Osteocyte (in vitro differentiated cells): ENCODE data around the gene GTF2H2C. TPM values are rescaled to one million over a fixed set of nuclear protein-coding genes. Genes with fewer than 3 reads are reported as not detected.

ENCODE experiments used
- DNase-seq: peaks from one replicate; pipeline ENCODE4 v3.0.0; 2021; ENCODE audit warnings: mixed read lengths; ENCODE audit not compliant: unreplicated experiment; ENCODE audit errors: extremely low spot score
- H3K27ac Mint-ChIP-seq: one replicate; pipeline ENCODE4 v1.8.0; 2021; ENCODE audit warnings: mild to moderate bottlenecking, mixed read lengths; ENCODE audit not compliant: unreplicated experiment
- H3K27me3 Mint-ChIP-seq: one replicate; pipeline ENCODE4 v1.8.0; 2021; ENCODE audit warnings: mixed read lengths; ENCODE audit not compliant: unreplicated experiment
- H3K36me3 Mint-ChIP-seq: one replicate; pipeline ENCODE4 v1.8.0; 2021; ENCODE audit warnings: mixed read lengths; ENCODE audit not compliant: unreplicated experiment
- H3K4me1 Mint-ChIP-seq: one replicate; pipeline ENCODE4 v1.8.0; 2021; ENCODE audit warnings: mixed read lengths; ENCODE audit not compliant: unreplicated experiment
- H3K4me3 Mint-ChIP-seq: one replicate; pipeline ENCODE4 v1.8.0; 2021; ENCODE audit warnings: mild to moderate bottlenecking, moderate library complexity, mixed read lengths; ENCODE audit not compliant: unreplicated experiment
- H3K9me3 Mint-ChIP-seq: one replicate; pipeline ENCODE4 v1.8.0; 2021; ENCODE audit warnings: mixed read lengths; ENCODE audit not compliant: unreplicated experiment
- CTCF ChIP-seq: fragments of 200-600 bp; sonication (generic); IDR thresholded peaks from 2 replicates; pipeline ENCODE4 v1.5.0; 2021; ENCODE audit warnings: antibody characterized with exemption, mild to moderate bottlenecking, moderate library complexity
- total RNA-seq: library from RNA; stranded (reverse); gene quantifications from 2 replicates; pipeline ENCODE4 v1.2.1, GENCODE V29; 2021

GTF2H2C gene
- total RNA-seq, 1 donor from 2014 or later: 35.6 TPM

- H3K27me3 Mint-ChIP-seq: no peaks in the 10 kb centered on the region
- H3K36me3 Mint-ChIP-seq: no peaks in the 10 kb centered on the region
- no peak for TF ChIP-seq CTCF
- H3K9me3 Mint-ChIP-seq: no peaks in the 10 kb centered on the region
- no peak overlapping the region for H3K4me3 Mint-ChIP-seq
- H3K4me1 Mint-ChIP-seq: peaks cover 36% of the 10 kb centered on the region
- no peak overlapping the region for H3K27ac Mint-ChIP-seq
- DNase-seq: no peak
Measured at GRCh38 chr5:69517763-69518212, 42.2 kb upstream of the GTF2H2C start.

GRCh38 chr5:69519285-69519684 is 40.7 kb upstream of the GTF2H2C start:
- no peak overlapping the region for H3K4me3 Mint-ChIP-seq
- no peaks in the 10 kb centered on the region for H3K36me3 Mint-ChIP-seq
- no peak overlapping the region for H3K27ac Mint-ChIP-seq
- peaks cover 33% of the 10 kb centered on the region for H3K4me1 Mint-ChIP-seq
- H3K27me3 Mint-ChIP-seq: no peaks in the 10 kb centered on the region
- DNase-seq: no peak
- TF ChIP-seq CTCF: no peak
- H3K9me3 Mint-ChIP-seq: no peaks in the 10 kb centered on the region

GRCh38 chr5:69522035-69522434 is 38.0 kb upstream of the GTF2H2C start:
- TF ChIP-seq CTCF: no peak
- Mint-ChIP-seq H3K36me3 (no peaks in the 10 kb centered on the region), H3K9me3 (no peaks in the 10 kb centered on the region), H3K4me1 (peaks cover 29% of the 10 kb centered on the region), H3K27me3 (no peaks in the 10 kb centered on the region), H3K27ac (no peak overlapping the region), H3K4me3 (no peak overlapping the region)
- DNase-seq: no peak

GRCh38 chr5:69525490-69525889 is 34.5 kb upstream of the GTF2H2C start:
- peaks cover 5% of the 10 kb centered on the region for H3K27me3 Mint-ChIP-seq
- H3K36me3 Mint-ChIP-seq: no peaks in the 10 kb centered on the region
- no peaks in the 10 kb centered on the region for H3K9me3 Mint-ChIP-seq
- no peak overlapping the region for H3K4me3 Mint-ChIP-seq
- TF ChIP-seq CTCF: no peak
- DNase-seq: no peak
- H3K4me1 Mint-ChIP-seq: peaks cover 12% of the 10 kb centered on the region
- no peak overlapping the region for H3K27ac Mint-ChIP-seq

GRCh38 chr5:69526660-69527059 is 33.3 kb upstream of the GTF2H2C start:
- H3K36me3 Mint-ChIP-seq: no peaks in the 10 kb centered on the region
- peaks cover 11% of the 10 kb centered on the region for H3K27me3 Mint-ChIP-seq
- H3K9me3 Mint-ChIP-seq: no peaks in the 10 kb centered on the region
- no peak for TF ChIP-seq CTCF
- H3K4me1 Mint-ChIP-seq: peaks cover 2% of the 10 kb centered on the region
- no peak overlapping the region for H3K4me3 Mint-ChIP-seq
- DNase-seq: no peak
- H3K27ac Mint-ChIP-seq: no peak overlapping the region
